ENCODE measurements around the gene GRM3.
"Not testable (repeated sequence)": the region's sequence is repeated elsewhere in the genome, so short reads cannot be mapped to it uniquely, and the experiment has no call there.

GRM3 gene

GRCh38 chr7:86615711-86616110 is 28.0 kb upstream of the GRM3 start:
- not testable (repeated sequence) for H3K4ac ChIP-seq (ENCODE audit: low read depth in 1 of 2, low read length in 2 of 2); H3K4me1 ChIP-seq (ENCODE audit: control insufficient read depth, insufficient read depth, low read depth, low read length); H2AFZ ChIP-seq (ENCODE audit: low read depth, low read length); H3K27ac ChIP-seq (ENCODE audit: low read length, poor library complexity, severe bottlenecking); H2BK12ac ChIP-seq (ENCODE audit: low read length in 2 of 2); H3K23ac ChIP-seq (ENCODE audit: low read length in 2 of 2); H2BK120ac ChIP-seq (ENCODE audit: low read depth, low read length); H3K4me2 ChIP-seq (ENCODE audit: low read length, poor library complexity, severe bottlenecking); H2AK5ac ChIP-seq (ENCODE audit: low read length, severe bottlenecking); H3K79me1 ChIP-seq (replicated peaks; ENCODE audit: low read length, poor library complexity, severe bottlenecking); H3K9me3 ChIP-seq (ENCODE audit: control insufficient read depth, low read length); H3K4me3 ChIP-seq (ENCODE audit: insufficient read depth in 1 of 2, low read depth in 1 of 2, low read length in 2 of 2); H4K91ac ChIP-seq (ENCODE audit: low read length); H2BK15ac ChIP-seq (ENCODE audit: low read depth, poor library complexity, severe bottlenecking); DNase-seq; H3K18ac ChIP-seq (ENCODE audit: low read depth in 1 of 2, low read length in 2 of 2); H3K27me3 ChIP-seq (ENCODE audit: control insufficient read depth in 1 of 2, insufficient read depth in 1 of 2, low read length in 2 of 2); H3K36me3 ChIP-seq (ENCODE audit: control insufficient read depth in 1 of 2, insufficient read depth in 2 of 2, low read depth in 1 of 2, low read length in 2 of 2); H3K14ac ChIP-seq (ENCODE audit: low read length in 2 of 2); H3K9ac ChIP-seq (ENCODE audit: low read length); H2BK5ac ChIP-seq (ENCODE audit: low read depth, low read length, poor library complexity, severe bottlenecking); H4K8ac ChIP-seq (ENCODE audit: low read length)
- WGBS, result 89% methylated on average over 1 of the region's 2 CpGs

DNA sequence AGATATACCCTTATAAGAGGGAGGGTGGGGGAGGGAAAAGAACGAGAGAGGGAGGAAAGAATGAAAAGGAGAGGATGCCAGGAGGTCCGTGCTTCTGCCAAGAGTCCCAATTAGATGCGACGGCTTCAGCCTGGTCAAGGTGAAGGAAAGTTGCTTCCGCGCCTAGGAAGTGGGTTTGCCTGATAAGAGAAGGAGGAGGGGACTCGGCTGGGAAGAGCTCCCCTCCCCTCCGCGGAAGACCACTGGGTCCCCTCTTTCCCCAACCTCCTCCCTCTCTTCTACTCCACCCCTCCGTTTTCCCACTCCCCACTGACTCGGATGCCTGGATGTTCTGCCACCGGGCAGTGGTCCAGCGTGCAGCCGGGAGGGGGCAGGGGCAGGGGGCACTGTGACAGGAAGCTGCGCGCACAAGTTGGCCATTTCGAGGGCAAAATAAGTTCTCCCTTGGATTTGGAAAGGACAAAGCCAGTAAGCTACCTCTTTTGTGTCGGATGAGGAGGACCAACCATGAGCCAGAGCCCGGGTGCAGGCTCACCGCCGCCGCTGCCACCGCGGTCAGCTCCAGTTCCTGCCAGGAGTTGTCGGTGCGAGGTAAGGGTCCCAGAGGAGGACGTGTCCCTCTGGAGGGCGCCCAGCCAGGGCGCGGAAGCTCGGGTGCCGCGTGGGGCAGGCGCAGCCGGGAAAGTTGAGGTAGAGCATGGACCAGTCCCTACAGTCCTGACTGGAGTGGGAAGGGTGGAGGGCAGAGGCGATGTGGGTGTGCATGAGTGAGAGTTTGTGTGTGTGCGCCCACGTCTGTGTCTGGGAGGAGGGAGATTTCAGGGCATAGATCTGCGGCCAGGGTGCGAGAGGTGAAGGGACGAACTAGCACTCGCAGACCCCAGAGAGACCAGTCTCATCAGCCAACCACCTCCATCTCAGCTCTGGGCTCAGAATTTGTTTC is 844 bp downstream of the GRM3 start:
- Histone ChIP-seq H3K79me1 (replicated peaks; ENCODE audit: low read length, poor library complexity, severe bottlenecking) (no peaks in the 10 kb centered on the region), H2BK12ac (ENCODE audit: low read length in 2 of 2) (no peak overlapping the region), H3K9me3 (ENCODE audit: control insufficient read depth, low read length) (no peaks in the 10 kb centered on the region), H3K36me3 (ENCODE audit: control insufficient read depth in 1 of 2, insufficient read depth in 2 of 2, low read depth in 1 of 2, low read length in 2 of 2) (no peaks in the 10 kb centered on the region), H2BK120ac (ENCODE audit: low read depth, low read length) (no peak overlapping the region), H3K4me2 (ENCODE audit: low read length, poor library complexity, severe bottlenecking) (no peak overlapping the region), H2BK15ac (ENCODE audit: low read depth, poor library complexity, severe bottlenecking) (no peak overlapping the region), H3K27me3 (ENCODE audit: control insufficient read depth in 1 of 2, insufficient read depth in 1 of 2, low read length in 2 of 2) (peaks cover 24 to 32% of the 10 kb centered on the region in 2 experiments), H3K23ac (ENCODE audit: low read length in 2 of 2) (no peak overlapping the region), H3K4me3 (ENCODE audit: insufficient read depth in 1 of 2, low read depth in 1 of 2, low read length in 2 of 2) (peak overlapping the region in 1 of 2 experiments; percentile 78), H3K4me1 (ENCODE audit: control insufficient read depth, insufficient read depth, low read depth, low read length) (peaks cover 9% of the 10 kb centered on the region), H2AK5ac (ENCODE audit: low read length, severe bottlenecking) (no peak overlapping the region), H2BK5ac (ENCODE audit: low read depth, low read length, poor library complexity, severe bottlenecking) (no peak overlapping the region), H4K91ac (ENCODE audit: low read length) (no peak overlapping the region), H3K9ac (ENCODE audit: low read length) (no peak overlapping the region), H4K8ac (ENCODE audit: low read length) (no peak overlapping the region), H3K18ac (ENCODE audit: low read depth in 1 of 2, low read length in 2 of 2) (no peak overlapping the region), H3K27ac (ENCODE audit: low read length, poor library complexity, severe bottlenecking) (no peak overlapping the region), H3K4ac (ENCODE audit: low read depth in 1 of 2, low read length in 2 of 2) (no peak overlapping the region), H2AFZ (ENCODE audit: low read depth, low read length) (no peak overlapping the region), H3K14ac (ENCODE audit: low read length in 2 of 2) (no peak overlapping the region)
- 2% methylated on average over 33 of the region's 42 CpGs for WGBS
- no peak for DNase-seq

- H3K27me3 ChIP-seq (ENCODE audit: control insufficient read depth in 1 of 2, insufficient read depth in 1 of 2, low read length in 2 of 2), result peaks cover 24 to 32% of the 10 kb centered on the region in 2 experiments
- H4K8ac ChIP-seq (ENCODE audit: low read length), result no peak overlapping the region
- H3K4me3 ChIP-seq (ENCODE audit: insufficient read depth in 1 of 2, low read depth in 1 of 2, low read length in 2 of 2), result no peak overlapping the region
- no peak overlapping the region for H3K4ac ChIP-seq (ENCODE audit: low read depth in 1 of 2, low read length in 2 of 2)
- no peaks in the 10 kb centered on the region for H3K36me3 ChIP-seq (ENCODE audit: control insufficient read depth in 1 of 2, insufficient read depth in 2 of 2, low read depth in 1 of 2, low read length in 2 of 2)
- H3K9ac ChIP-seq (ENCODE audit: low read length), result no peak overlapping the region
- no peak overlapping the region for H3K18ac ChIP-seq (ENCODE audit: low read depth in 1 of 2, low read length in 2 of 2)
- H4K91ac ChIP-seq (ENCODE audit: low read length), result no peak overlapping the region
- H3K79me1 ChIP-seq (replicated peaks; ENCODE audit: low read length, poor library complexity, severe bottlenecking), result no peaks in the 10 kb centered on the region
- H2AFZ ChIP-seq (ENCODE audit: low read depth, low read length), result no peak overlapping the region
- H3K14ac ChIP-seq (ENCODE audit: low read length in 2 of 2), result no peak overlapping the region
- no peak for DNase-seq
- H3K4me2 ChIP-seq (ENCODE audit: low read length, poor library complexity, severe bottlenecking), result no peak overlapping the region
- H2BK15ac ChIP-seq (ENCODE audit: low read depth, poor library complexity, severe bottlenecking), result no peak overlapping the region
- H2BK120ac ChIP-seq (ENCODE audit: low read depth, low read length), result no peak overlapping the region
- H3K9me3 ChIP-seq (ENCODE audit: control insufficient read depth, low read length), result no peaks in the 10 kb centered on the region
- no peak overlapping the region for H2AK5ac ChIP-seq (ENCODE audit: low read length, severe bottlenecking)
- H3K4me1 ChIP-seq (ENCODE audit: control insufficient read depth, insufficient read depth, low read depth, low read length), result peaks cover 9% of the 10 kb centered on the region
- no peak overlapping the region for H2BK5ac ChIP-seq (ENCODE audit: low read depth, low read length, poor library complexity, severe bottlenecking)
- H3K23ac ChIP-seq (ENCODE audit: low read length in 2 of 2), result no peak overlapping the region
- whole genome bisulfite sequencing, result 10% methylated on average over 11 of the region's 13 CpGs
- no peak overlapping the region for H2BK12ac ChIP-seq (ENCODE audit: low read length in 2 of 2)
- no peak overlapping the region for H3K27ac ChIP-seq (ENCODE audit: low read length, poor library complexity, severe bottlenecking)
These were observed 1.5 kb downstream of the GRM3 start for GRCh38 chr7:86645225-86645608.

DNA sequence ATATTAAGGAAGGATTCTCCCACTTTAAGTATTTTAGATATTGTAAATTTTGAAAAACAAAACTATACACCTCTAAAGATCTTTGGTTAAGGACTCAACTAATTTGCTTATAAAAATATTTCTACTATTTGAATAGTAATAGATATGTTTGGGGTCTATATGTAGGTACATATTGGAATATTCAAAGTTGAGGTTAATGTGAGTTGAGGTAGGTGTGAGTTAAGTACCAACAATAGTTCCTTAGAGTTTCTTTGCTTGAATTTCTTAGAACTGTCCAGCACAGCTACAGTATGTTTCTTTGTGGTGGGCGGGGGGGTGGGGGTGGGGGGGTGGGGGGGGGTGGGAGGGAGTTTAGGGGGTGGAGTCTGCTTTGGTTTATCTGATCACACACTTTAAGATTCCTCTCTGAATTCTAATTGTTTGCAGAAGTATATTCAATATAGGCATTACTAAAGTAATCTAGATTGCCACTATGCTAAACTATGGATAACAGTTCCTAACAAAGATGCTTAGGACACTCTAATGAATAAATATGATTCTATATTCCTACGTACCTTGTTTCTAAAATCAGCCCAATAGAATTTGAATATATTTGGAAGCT is 2.1 kb downstream of the GRM3 start:
- H3K23ac ChIP-seq (ENCODE audit: low read length in 2 of 2), result no peak overlapping the region
- H3K4me2 ChIP-seq (ENCODE audit: low read length, poor library complexity, severe bottlenecking), result no peak overlapping the region
- no peak overlapping the region for H2BK12ac ChIP-seq (ENCODE audit: low read length in 2 of 2)
- no peak overlapping the region for H4K91ac ChIP-seq (ENCODE audit: low read length)
- H2AK5ac ChIP-seq (ENCODE audit: low read length, severe bottlenecking), result no peak overlapping the region
- no peak overlapping the region for H2BK15ac ChIP-seq (ENCODE audit: low read depth, poor library complexity, severe bottlenecking)
- no peak overlapping the region for H2BK120ac ChIP-seq (ENCODE audit: low read depth, low read length)
- peaks cover 24 to 32% of the 10 kb centered on the region in 2 experiments for H3K27me3 ChIP-seq (ENCODE audit: control insufficient read depth in 1 of 2, insufficient read depth in 1 of 2, low read length in 2 of 2)
- H3K18ac ChIP-seq (ENCODE audit: low read depth in 1 of 2, low read length in 2 of 2), result no peak overlapping the region
- H2BK5ac ChIP-seq (ENCODE audit: low read depth, low read length, poor library complexity, severe bottlenecking), result no peak overlapping the region
- no peaks in the 10 kb centered on the region for H3K36me3 ChIP-seq (ENCODE audit: control insufficient read depth in 1 of 2, insufficient read depth in 2 of 2, low read depth in 1 of 2, low read length in 2 of 2)
- no peaks in the 10 kb centered on the region for H3K9me3 ChIP-seq (ENCODE audit: control insufficient read depth, low read length)
- H3K14ac ChIP-seq (ENCODE audit: low read length in 2 of 2), result no peak overlapping the region
- no CpG with 5 or more reads among the region's 2 CpGs for WGBS
- no peak overlapping the region for H2AFZ ChIP-seq (ENCODE audit: low read depth, low read length)
- no peak overlapping the region for H3K9ac ChIP-seq (ENCODE audit: low read length)
- no peak overlapping the region for H3K4ac ChIP-seq (ENCODE audit: low read depth in 1 of 2, low read length in 2 of 2)
- no peak overlapping the region for H4K8ac ChIP-seq (ENCODE audit: low read length)
- no peak overlapping the region for H3K4me3 ChIP-seq (ENCODE audit: insufficient read depth in 1 of 2, low read depth in 1 of 2, low read length in 2 of 2)
- H3K4me1 ChIP-seq (ENCODE audit: control insufficient read depth, insufficient read depth, low read depth, low read length), result peaks cover 9% of the 10 kb centered on the region
- DNase-seq, result no peak
- no peak overlapping the region for H3K27ac ChIP-seq (ENCODE audit: low read length, poor library complexity, severe bottlenecking)
- H3K79me1 ChIP-seq (replicated peaks; ENCODE audit: low read length, poor library complexity, severe bottlenecking), result no peaks in the 10 kb centered on the region

All from mesenchymal stem cell (in vitro differentiated cells and primary cell).